ENCODE data around the gene PTPDC1.

The PTPDC1 gene

GRCh38 chr9:94147776-94148175, 63.5 kb downstream of the PTPDC1 start:
- DNase-seq = no peak

DNA sequence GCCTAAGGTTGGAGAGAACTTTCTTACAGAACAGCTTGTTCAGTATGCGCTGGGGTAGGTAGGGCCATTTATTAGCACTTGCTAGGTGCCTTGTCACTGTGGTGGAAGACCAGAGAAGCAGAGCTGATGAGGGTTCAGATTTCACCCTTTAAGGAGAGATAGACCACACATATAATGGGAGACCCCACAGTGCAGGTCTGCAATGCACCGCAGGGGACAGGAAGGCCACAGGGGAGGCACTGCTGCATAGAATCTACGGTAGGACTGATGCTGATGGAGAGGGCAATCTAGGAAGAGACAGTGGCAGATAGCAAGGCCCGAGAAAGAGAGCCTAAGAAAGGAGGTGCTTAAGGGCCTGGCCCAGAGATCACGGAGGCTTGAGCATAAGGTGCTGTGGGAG, 64.2 kb downstream of the PTPDC1 start:
- no peak for DNase-seq

DNA sequence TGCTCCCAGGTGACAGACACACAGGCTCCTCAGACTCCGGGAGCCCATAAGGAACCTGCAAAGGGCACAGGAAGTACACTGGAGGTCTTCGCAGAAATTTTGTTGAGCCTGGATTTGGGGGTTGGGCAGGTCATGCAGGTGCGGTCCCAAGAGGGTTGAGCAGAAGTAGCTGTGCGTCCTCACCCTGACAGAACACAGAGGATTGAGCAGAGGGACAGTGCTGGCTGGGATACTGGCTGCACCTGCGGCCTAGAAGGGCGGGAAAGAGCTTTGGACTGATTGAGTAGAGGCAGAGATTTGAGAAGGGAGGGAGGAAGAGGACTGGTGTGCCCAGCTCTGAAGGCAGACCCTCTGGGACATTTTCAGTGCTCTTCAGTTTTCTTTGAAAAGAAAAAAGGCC, 65.4 kb downstream of the PTPDC1 start:
- DNase-seq = no peak

GRCh38 chr9:94150279-94150828, 66.1 kb downstream of the PTPDC1 start:
- DNase-seq = no peak

- DNase-seq = no peak
Observed at GRCh38 chr9:94150890-94151650, 66.8 kb downstream of the PTPDC1 start.

DNA sequence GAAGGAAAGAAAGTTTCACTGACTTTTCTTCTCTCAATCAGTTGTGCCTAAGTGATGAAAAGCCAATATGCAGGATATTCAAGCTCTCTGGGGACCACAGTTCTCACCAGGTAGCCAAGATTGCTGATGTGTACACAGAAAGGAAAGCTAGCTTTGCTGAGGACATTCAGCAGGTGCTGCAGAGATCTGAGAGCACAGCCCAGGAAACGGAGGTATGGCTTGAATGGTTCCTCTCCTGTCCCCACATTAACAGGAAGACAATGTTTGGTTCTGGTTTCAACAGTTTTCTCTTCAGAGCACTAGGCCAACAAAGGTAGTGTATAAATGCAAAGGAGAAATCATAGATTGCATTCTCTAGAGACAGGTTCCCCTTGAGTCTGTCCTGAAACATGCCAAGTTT, 69.6 kb downstream of the PTPDC1 start:
- DNase-seq = no peak

GRCh38 chr9:94156348-94157049, 72.2 kb downstream of the PTPDC1 start:
- no peak for DNase-seq

- DNase-seq = peak; percentile 73
Observed at GRCh38 chr9:94157050-94157801, 73.0 kb downstream of the PTPDC1 start.
